ENCODE measurements around the gene EID3.
"Not testable (repeated sequence)": the region's sequence is repeated elsewhere in the genome, so short reads cannot be mapped to it uniquely, and the experiment has no call there.

Gene EID3

DNA sequence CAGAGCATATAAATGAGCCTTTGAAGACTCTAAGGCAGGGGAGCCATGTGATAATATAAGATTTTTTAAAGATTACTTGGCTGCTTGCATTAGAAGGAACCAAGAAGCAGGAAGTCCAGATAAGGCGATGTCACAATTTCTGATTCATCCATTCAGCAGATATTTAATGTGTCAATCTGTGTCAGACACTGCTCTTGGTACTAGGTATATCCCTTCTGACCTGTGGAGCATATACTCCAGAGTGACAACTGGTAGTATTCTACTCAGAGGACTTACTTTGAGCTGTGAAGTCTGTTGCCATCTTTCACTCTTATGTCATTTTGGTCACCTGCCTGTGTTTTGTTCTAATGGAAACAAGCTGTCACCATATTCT is 10.7 kb downstream of the EID3 start:
- DNase-seq, result no peak

DNA sequence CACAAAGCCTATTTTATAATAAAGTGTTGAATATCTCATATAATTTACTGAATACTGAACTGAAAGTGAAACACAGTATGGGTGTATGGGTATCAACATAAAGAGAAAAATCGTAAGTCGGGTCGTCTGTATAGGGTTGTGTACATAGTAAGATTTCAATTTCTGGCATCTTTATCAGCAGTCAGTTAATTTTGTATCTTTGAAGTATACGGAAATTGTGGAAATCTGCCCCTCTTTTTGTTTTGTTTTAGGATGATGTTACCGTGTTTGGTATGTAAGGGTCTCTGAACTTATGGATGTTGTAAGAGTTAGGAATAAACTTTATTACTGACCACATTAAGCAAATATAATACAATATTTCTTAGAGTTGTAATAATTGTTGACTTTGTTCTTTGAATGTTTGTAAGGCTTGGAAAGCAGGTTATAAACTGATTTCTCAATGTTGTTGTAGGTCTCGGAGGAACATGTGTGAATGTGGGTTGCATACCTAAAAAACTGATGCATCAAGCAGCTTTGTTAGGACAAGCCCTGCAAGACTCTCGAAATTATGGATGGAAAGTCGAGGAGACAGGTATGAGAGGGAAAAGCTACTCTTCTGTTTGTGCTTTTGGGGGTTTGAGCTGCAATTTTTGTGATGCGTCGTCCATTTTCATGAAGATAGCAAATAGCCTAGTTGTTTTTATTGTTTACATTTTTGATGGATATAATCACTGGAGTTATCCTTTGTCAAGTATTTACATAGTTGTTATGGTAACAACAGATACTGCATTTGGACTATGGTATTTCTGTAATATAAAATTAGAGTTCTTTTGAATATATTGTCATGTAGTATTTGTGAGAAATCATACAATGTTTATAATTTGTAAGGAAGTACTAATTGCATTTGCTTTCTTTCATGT is 12.0 kb downstream of the EID3 start:
- no peak for DNase-seq

DNA sequence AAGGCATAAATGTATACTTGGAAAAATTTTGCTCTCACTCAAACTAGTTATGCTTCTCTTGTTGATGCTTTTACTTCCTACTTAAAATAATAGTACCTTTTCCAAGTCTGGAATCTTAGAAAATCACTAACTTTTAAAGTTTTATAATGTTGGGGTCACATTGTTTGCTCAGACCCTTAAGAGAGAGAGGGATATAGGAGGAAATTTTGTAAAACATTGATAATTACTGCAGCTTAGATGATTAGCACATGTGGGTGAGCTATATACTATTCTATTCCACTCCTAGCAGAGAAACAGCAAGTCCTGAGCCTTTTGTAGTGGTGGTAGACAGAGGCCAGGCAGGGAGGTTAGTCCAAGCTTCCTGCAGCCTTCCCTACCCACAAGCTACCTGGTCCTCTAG is 13.4 kb downstream of the EID3 start:
- DNase-seq, result no peak

DNA sequence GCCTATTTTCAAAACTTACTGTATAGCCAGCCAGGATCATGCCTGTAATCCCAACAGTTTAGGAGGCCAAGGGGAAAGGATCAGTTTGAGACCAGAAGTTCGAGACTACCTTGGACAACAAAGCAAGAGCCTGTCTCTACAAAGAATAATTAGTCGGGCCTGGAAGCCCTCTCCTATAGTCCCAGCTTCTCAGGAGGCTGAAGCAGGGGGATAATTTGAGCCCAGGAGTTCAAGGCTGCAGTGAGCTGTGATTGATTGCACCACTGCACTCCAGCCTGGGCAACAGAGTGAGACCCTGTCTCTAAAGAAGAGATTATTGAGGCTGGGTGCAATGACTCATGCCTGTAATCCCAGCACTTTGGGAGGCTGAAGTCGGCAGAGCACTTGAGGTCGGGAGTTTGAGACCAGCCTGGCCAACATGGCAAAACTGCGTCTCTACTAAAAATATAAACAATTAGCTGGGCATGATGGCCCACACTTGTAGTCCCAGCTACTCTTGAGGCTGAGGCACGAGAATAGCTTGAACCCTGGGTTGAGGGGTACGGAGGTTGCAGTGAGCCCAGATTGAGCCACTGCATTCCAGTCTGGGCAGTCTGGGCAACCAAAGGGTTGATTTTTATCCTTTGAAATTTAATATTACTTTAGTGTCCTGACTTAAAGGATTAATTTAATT is 14.1 kb downstream of the EID3 start:
- no peak for DNase-seq

DNA sequence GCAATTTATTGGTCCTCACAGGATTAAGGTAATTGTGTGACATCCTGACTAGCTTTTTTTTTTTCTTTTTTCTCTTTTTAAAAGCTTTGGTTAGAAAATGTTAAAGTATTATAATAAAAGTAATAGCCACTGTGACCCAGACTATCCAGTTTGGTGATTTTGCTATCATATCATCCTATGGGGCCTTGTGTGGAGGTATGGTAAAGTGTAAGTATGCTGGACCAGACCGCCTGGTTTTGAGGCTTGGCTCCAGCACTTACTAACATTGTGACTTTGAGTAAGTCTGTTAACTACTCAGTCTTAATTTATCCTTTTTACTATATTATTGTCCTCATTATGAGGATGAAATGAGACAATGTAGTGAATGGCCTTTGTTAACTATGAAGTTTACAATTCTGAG is 15.5 kb downstream of the EID3 start:
- no peak for DNase-seq

DNA sequence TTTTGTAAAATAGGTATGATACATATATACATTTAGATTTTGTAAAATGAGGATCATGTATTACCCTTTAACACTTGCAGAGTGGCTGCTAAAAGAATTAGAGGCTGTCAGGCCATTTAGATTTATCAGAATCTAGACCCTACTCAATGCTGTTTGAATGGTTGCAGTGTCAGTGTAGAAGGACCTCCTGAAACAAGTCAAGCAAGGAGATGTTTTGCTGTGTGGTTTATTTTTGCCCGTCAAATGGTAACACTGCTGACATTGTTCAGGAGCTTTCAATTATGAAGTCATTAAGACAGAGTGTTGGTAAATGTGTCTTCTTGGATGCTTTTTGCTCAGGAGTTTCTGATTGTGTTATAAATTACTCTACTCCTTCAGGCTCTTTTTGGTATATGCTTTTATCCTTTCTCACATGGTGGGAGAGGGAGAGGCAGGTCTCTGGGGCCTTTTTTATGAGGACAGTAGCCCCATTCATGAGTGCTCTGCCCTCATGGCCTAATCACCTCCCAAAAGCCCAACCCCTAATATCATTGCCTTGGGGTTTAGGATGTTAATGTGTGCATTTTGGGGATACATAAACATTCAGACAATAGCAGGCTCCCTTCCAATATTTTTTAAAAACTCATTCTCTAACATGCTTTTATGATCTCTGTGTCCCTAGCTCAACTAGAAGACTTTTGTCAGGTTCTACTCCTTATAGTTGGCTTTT is 16.5 kb downstream of the EID3 start:
- DNase-seq, result no peak

DNA sequence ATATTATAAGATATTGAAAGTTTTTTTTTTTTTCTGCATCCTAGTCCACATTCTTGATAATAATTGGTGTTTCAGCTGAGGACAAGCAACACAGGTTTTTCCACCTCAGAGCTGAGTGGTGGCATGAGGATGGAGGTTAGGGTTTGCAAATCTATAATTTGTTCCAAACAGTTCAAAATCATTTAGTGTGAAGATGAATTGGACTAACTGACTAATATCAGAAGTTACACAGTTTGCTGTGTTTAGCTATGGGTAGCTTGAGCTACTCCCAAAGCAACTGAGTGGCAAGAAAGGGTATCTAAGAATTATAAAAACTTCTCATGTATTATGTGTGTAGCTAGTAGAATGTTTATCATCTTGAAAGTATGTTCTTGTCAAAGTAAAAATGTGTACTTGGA is 17.1 kb downstream of the EID3 start:
- DNase-seq, result no peak

DNA sequence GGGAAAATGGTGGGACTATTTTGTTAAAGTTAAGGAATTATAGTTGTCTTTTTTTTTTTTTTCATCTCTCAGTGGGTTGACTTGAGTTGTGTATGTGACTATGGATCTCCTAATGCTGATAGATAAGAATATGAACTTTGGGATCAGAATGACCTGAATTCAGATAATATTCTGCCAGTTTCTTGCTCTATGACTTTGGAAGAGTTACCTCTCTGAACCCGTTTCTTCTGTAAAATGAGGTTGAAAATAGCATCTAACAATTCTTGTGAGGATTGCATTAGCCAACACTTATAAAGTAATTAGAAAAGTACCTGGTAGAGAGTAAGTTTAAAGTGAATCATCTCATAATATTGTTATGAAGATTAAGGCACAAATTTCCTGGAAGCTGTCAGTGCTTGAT is 18.4 kb downstream of the EID3 start:
- DNase-seq, result no peak

DNA sequence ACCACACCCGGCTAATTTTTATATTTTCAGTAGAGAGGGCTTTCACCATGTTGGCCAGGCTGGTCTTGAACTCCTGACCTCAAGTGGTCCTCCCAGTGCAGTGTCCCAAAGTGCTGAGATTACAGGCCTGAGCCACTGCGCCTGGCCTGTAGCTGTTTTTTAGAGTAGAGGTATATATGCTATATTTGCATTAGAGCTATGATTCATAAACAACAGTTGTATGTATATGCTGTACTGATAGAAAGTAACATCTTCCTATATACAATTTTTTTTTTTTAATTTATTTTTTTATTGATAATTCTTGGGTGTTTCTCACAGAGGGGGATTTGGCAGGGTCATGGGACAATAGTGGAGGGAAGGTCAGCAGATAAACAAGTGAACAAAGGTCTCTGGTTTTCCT is 19.0 kb downstream of the EID3 start:
- DNase-seq, result not testable (repeated sequence)

DNA sequence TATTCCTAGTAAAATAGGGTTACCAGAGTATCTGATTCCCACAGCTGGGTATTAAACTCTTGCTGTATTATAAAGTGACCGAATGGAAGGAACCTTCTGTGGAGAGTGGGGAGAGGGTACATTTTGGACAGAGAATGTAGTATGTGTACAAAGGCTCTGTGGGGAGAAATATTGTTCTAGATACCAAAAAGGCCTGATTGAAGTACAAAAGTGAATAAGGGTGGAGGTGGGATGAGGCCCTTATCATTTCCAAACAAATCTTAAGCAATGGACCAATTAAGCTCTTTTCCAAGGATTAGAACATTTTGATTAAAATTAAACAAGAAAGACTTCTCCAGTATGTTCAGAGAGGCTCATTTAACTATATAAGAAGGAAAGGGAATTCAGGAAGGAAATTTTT is 20.4 kb downstream of the EID3 start:
- no peak for DNase-seq

DNA sequence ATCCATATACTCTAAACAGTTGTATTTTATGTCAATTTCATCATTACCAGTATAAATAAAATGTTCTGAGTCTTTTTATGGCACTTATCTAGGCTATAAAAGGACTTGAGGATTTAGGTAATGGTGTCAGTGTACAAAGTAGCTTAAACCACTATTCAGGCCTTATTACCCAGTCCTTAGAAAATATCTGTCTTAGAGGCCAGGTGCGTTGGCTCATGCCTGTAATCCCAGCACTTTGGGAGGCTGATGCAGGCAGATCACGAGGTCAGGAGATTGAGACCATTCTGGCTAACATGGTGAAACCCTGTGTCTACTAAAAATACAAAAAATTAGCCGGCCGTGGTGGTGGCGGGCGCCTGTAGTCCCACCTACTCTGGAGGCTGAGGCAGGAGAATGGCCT is 24.7 kb downstream of the EID3 start:
- not testable (repeated sequence) for DNase-seq

DNA sequence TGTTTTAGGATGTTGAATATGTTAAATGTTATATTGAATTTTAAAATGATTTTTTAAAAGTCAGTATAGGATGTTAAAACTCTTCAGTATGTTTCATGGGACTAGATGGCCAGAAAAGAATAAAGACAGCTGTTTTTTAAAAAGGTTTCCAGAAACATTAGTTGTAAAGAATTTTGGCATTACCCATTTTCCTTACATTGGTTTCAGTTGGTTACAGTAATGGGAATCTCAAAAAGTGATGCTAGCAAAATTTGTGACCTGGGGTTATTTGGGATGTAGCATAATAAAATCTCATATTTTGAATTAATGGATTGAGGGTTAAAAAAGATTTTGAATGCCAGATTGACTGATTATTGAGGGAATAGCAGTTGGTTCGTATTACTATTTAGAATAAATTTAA is 25.3 kb downstream of the EID3 start:
- DNase-seq, result no peak

DNA sequence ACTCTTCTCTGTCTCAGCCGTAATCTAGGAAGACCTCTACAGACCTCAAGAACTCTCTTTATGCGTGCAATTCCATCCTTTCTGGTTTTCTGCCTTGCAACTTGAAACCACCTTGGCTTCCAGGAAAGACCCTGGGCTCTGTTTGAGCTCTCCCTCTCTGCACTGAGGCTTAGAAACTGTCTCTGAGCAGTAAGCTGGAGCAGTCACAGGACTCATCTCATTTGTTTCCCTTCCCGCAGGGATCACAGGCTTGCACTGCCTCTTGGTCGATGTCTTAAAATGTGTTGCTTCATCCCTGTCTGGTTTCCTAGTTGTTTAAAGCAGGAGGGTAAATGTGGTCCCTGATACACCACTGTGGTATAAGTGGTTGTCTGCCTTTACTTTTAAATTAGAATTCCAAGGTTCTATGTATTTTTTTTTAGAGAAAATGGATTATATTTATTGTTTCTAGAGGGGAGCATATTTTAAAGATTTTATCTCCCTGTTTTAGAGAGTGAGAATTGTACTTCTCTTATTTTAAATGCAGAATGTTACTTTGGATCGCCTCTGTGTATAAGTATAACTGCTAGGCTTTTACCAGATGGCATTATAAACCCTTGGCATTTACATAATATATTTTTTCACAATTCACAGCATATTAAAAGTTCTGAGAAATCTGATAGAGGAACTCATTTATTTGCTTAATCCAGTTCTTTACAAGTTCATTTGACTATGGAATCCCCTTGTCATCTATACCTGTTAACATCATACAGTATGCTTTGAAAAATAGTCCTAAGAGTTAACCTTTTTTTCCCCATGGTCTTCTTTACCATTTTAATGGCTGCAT is 26.4 kb downstream of the EID3 start:
- no peak for DNase-seq

DNA sequence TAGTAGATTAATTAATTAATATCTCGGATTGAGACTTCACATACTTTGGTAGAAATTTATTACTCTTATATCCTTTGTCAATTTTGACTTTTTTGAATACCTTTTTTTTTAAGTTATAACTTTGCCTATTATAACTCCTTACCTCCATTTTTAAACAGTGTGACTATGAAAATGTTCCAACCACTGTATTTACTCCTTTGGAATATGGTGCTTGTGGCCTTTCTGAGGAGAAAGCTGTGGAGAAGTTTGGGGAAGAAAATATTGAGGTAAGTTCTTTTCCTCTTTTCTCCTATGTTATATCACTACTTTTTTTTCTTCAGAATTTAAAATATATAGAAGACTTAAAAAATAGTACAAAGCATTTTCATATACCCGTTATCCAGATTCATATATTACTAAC is 27.8 kb downstream of the EID3 start:
- DNase-seq, result no peak

DNA sequence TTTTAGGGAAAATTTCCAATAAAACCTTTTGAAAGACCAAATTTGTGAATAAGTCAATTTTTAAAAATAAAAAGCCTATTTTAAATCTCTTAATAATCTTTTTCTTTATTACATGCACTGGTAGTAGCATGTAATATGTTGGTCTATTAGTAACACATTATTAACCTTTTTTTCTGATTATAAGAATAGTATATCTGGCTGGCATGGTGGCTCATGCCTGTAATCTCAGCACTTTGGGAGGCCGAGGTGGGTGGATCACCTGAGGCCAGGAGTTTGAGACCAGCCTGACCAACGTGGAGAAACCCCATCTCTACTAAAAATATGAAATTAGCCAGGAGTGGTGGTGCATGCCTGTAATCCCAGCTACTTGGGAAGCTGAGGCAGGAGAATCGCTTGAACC is 28.7 kb downstream of the EID3 start:
- DNase-seq, result not testable (repeated sequence)

DNA sequence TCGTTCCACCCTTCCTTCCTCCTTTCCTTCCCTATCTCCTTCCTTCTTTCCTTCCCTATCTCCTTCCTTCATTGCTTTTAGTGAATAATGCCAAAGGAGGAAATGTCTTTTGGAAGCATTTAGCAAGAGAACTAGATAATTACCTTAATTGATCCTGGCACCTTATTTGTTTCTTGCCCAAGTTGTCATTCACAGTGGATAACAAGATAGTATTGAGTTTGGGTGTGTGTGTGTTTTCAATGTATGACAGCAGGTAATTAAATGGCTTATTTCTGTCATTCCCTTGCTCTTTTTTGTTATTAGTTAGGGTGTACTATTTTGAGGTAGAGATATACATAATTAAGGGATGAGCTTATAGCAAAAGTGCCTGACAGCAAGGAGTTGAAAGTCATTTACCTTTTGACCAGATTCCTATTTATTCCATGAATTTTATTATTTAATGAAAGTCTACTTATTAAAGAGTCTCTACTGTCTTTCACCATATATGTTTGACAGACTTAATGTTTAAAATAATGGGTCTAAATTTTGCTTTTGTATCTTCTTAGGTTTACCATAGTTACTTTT is 30.2 kb downstream of the EID3 start:
- no peak for DNase-seq

DNA sequence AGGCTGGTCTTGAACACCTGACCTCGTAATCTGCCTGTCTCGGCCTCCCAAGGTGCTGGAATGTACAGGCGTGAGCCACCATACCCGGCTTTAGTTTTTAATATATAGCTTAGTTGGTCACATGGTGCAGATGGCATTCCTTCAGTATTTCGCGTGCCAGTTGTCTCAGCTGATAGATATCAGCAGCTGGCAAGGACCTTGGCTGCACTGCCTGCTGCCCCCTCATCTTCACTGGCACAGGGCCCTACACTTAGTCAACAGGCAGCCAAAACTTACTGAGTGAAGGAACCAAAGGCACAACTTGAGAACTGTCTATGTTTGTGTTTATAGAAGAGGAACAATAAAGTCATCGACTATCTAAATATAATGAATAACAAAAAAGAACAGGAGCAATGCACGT is 31.0 kb downstream of the EID3 start:
- no peak for DNase-seq

DNA sequence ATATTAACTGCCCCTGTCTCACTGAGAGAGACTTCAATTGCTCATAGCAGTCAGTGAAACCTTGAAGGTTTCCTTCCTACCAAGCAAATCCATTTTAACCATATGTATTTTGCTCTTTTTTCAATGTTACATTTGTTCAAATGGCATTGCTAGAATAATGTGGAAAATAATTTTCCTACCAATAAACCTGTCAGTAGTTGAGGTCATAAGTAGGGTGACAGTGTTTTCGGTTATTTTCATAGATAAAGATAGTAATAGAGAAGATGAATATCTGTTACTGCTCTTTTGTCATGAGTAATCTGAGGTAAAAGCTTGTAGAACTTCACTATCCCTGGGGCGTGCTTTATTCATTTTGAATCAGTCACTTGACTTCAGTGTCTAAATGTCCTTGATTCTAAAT is 32.6 kb downstream of the EID3 start:
- no peak for DNase-seq

DNA sequence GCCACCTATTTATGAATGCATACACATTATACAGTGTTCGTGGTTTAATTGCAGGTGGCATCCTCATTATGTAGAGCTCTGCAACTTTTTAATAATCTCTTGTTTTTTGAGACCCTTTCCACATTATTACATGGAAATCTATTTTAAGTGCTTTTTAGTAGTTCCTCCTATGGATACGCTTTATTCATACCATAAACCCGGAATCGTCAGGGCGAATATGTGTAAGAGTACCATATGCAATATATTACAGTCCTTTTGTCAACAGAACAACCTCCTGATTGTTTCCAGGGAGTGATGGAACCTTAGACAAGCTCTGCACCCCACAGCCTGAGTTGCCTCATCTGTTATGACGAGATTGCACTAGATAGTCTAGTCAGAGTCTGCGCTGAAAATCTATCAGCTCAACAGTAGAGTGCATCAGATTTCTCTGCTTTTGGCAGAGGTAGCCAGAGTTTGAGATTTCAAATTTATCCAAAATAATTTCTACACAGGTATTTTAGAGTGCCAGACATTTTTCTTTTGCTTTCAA is 33.6 kb downstream of the EID3 start:
- no peak for DNase-seq

DNA sequence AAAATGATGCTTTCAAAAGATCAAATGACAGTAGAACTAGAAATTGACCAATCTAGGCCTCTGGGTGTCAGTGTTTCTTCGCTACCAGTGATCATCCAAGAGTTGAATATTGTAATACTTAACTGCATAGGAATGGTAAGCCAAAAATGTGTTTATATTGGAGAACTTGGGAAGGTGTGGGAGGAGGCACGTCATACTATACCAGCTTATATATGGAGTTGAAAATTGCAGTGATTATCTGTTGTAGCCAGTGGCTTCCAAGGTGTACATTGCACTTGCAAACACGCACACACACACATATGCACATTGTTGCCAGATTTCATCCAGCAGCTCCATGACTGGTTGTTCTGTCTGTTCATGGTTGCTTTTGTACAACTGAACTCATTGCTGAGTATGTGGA is 36.1 kb downstream of the EID3 start:
- DNase-seq, result no peak

DNA sequence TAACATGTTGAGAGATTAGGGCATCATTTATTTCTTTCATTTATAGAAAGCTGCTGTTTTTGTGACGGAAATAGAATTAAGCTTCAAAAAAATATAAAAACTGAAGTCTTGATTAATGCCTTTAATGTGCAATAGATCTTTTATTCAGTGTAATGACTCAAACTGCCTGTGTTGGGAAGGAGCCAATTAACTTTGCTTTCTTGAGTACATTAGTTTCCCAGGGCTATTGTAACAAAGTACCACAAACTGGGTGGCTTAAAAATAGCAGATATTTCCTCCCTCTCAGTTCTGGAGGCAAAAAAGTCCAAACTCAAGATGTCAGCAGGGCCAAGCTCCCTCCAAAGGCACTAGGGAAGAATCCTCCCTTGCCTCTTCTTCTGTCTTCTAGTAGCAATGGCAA is 36.6 kb downstream of the EID3 start:
- DNase-seq, result no peak

DNA sequence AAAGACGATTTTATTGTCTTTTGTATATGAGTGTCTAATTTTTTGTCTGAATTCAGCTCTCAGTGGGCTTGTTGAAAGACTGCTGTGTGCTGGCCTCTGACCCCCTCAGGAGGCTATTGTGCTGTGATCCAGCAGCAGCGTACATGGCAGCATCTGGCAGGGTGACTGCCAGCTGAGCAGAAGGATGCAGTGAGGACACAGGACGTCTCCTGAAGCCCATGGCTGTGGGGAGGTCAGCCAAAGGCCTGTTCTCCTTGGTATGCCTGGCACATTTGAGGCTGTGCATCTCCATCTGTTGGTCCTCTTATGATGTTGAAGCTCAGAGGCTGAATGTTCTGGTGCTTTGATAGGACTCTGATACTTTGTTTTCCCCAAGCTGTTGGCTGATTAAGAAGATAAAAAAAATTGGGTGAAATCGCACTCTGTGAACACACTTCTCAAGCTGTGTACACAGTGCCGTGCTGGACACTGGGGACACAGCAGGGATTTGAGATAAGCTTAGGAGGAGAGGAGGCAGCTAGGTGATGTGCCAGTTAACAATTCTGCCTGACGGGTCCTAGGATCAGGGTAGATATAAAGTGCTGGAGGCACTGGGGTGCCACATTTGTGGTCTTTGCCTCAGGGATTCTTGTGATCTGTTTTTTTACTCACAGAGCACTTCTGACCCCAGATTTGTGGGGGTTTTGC is 37.5 kb downstream of the EID3 start:
- DNase-seq, result no peak

Measured in DMS153 (cell line).